22Rv1 (cell line): ENCODE results near the gene CDC123.

Experiments used
- ZFX ChIP-seq: fragments of 450-650 bp; IDR thresholded peaks from 2 replicates; pipeline ENCODE4 v1.6.1; 2017; ENCODE audit warnings: antibody characterized with exemption, borderline replicate concordance
- TF ChIP-seq, protein P1 (sequence below): fragments of 450-650 bp; IDR thresholded peaks from 2 replicates; pipeline ENCODE4 v1.5.1; 2017; ENCODE audit warnings: mild to moderate bottlenecking

DNA sequence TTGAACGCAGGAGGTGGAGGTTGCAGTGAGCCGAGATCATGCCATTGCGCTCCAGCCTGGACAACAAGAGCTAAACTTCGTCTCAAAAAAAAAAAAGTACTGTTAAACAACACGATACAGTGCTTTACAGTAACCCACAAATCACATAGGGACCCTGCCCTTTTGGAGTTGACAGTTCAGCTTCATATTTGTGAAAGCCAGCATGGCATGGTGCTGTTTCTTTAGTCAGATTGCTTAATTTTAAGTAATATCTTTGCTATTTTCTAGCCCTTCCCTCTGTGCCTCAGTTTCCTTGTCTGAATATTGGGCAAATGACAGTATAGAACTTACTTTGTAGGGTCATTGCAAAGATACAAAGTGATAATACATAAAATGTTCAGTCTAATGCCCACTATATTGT, 4.9 kb downstream of the CDC123 start:
- TF ChIP-seq, protein P1, sequence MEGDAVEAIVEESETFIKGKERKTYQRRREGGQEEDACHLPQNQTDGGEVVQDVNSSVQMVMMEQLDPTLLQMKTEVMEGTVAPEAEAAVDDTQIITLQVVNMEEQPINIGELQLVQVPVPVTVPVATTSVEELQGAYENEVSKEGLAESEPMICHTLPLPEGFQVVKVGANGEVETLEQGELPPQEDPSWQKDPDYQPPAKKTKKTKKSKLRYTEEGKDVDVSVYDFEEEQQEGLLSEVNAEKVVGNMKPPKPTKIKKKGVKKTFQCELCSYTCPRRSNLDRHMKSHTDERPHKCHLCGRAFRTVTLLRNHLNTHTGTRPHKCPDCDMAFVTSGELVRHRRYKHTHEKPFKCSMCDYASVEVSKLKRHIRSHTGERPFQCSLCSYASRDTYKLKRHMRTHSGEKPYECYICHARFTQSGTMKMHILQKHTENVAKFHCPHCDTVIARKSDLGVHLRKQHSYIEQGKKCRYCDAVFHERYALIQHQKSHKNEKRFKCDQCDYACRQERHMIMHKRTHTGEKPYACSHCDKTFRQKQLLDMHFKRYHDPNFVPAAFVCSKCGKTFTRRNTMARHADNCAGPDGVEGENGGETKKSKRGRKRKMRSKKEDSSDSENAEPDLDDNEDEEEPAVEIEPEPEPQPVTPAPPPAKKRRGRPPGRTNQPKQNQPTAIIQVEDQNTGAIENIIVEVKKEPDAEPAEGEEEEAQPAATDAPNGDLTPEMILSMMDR = no peak
- TF ChIP-seq ZFX = no peak
